Tongue (tissue), 2 donors: ENCODE measurements around the gene LIN9. TPM values are rescaled to one million over a fixed set of nuclear protein-coding genes. Genes with fewer than 3 reads are reported as not detected.
"Not testable (repeated sequence)": the region's sequence is repeated elsewhere in the genome, so short reads cannot be mapped to it uniquely, and the experiment has no call there.

ENCODE experiments used
- DNase-seq: peaks from one replicate; pipeline ENCODE4 v3.0.0-alpha.2; 2015
- total RNA-seq: library from RNA; depleted of rRNA; stranded (reverse); fragments of >200 nt; gene quantifications from one replicate; pipeline ENCODE4 v1.2.3, GENCODE V29; 2014

The LIN9 gene
- total RNA-seq, 1 donor from 2014 or later = 9.1 TPM

DNA sequence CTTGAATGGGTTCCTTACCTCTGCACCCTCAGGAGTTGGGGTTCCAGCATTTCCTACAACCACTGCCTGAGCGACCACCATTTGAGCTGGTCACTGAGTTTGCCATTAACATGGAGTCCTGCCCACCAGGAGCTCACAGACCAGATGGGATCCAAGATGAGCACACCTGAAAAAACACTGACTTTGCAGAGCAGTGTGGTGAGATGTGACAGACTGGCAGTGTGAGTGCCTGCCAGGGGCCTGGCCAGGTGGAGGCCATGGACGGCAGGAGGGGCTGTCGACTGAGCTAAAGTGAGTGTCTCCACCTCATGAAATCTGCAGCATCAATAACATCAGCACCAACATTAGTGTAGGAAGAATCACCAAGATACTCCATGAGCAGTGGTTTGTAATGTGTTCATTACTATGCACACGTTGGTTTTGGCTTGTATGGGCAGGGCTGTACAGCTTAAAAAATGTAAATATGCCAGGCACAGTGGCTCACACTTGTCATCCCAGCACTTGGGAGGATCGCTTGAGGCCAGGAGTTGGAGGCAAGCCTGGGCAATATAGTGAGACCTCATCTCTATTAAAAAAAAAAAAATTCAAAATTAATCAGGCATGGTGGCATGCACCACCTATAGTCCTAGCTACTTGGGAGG, 97.7 kb downstream of the LIN9 start:
- DNase-seq = no peak

- no peak for DNase-seq
Measured at GRCh38 chr1:226210571-226211176, 98.3 kb downstream of the LIN9 start.

GRCh38 chr1:226209307-226210059, 99.5 kb downstream of the LIN9 start:
- DNase-seq = peak; percentile 36

- DNase-seq = no peak
Measured at GRCh38 chr1:226207048-226207447, 101.9 kb downstream of the LIN9 start.

DNA sequence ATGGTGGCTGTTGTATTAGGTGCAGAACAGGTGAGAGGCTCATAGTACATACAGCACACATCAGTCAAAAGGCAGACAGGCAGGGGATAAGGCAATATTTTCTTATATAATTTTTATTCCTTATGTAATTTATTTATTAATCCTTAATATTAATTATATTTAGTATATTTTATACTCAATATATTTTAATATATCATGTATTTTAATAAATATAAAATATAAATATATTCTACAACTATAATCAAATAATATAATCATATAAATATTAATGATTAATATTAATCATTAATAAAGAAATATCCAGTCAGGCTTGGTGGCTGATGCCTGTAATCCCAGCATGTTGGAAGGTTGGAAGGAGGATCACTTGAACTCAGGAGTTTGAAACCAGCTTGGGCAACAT, 104.8 kb downstream of the LIN9 start:
- DNase-seq = no peak

GRCh38 chr1:226203655-226204054, 105.3 kb downstream of the LIN9 start:
- DNase-seq = no peak

GRCh38 chr1:226203240-226203639, 105.7 kb downstream of the LIN9 start:
- DNase-seq = no peak

GRCh38 chr1:226202666-226203065, 106.3 kb downstream of the LIN9 start:
- not testable (repeated sequence) for DNase-seq

DNA sequence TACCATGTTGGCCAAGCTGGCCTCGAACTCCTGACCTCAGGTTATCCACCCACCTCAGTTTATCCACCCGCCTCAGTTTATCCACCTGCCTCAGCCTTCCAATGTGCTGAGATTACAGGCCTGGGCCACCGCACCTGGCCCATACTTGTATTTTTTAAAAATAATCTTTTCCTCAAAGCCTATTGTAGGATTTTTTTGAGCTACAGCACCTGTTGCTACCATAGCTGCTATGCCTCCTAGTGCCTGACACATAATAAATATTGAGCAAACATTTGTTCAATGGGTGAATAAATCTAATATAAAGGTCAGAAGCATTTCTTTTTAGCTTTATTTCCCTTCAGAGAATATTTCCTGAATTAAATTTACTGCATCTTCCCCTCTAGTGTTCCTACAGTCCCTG, 106.7 kb downstream of the LIN9 start:
- DNase-seq = no peak

- DNase-seq = no peak
Measured at GRCh38 chr1:226201029-226201593, 107.9 kb downstream of the LIN9 start.

- DNase-seq = no peak
Measured at GRCh38 chr1:226199971-226200370, 109.0 kb downstream of the LIN9 start.

DNA sequence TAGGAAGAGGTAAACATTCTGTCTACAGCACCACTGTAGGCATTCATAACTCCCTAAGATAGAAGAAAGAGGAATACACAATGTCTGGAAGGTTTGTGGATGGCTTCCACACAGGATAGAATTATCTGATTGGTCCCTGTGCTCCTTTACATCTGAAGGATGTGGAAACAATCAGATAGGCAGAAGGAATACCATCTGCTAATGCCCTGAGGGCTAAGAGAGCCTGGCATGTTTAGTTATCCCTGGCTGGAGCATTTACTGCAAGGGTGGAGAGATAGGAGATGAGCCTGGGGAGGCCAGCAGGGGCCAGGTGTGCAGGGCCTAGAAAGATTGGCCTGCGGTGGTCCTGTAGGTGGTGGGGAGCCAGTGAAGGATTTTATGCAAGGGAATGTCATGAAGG, 113.8 kb downstream of the LIN9 start:
- no peak for DNase-seq

- DNase-seq = no peak
Measured at GRCh38 chr1:226187380-226187779, 121.6 kb downstream of the LIN9 start.

- no peak for DNase-seq
Measured at GRCh38 chr1:226187019-226187322, 122.0 kb downstream of the LIN9 start.

- peak; percentile 96 for DNase-seq
Measured at GRCh38 chr1:226186124-226187018, 122.6 kb downstream of the LIN9 start, which contains the start of gene ACBD3. TSS of gene ACBD3 (minus strand) at chr1:226186741. CDS start at chr1:226186675, 66 bp downstream.

DNA sequence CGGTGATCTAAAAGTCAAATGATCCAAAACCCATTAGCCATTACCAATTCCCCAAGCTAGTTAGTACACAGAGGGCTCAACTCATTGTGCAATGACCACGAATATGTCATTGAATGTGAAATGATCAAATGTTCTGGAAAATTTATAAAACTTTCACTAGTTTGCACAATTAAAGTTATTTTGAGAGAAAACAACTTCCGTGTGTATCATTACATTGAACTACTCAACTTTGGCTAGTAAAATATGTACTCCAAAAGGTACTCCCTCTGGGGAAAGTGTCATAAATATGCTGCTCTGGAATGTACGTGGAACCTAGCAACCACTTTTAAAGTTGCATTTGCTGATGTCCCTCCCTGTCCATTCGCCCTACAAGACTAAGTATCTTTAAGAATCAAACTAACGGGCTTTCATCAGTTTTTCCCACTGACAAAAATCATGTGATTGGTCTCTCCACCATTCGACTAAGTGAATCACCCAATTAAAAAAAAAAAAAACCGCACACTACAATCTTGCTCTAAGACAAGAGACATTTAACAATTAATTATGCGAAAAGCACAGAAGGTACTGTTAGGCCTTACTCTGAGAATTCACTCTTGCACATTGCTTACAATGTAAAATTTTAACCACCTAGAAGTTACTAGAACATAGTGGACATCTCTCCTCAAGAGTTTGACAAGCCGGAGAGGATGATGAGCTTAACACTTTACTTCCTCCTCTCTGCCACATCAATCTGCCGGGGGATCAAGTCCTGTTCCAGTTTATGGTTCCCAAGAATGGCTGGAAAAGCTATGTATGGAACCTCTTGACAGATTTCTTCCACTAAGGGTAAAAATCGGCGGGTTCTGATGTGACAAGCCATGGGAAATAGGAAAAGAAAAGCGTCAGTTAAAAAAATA, 123.6 kb downstream of the LIN9 start:
- DNase-seq = peak; percentile 15

- DNase-seq = peak; percentile 51
Measured at GRCh38 chr1:226181996-226182714, 126.8 kb downstream of the LIN9 start.
